HEK293T (cell line): Measurements from ENCODE around the gene CLDN19.

ENCODE experiments used
- ARNT ChIP-seq: fragments of 450-650 bp; IDR thresholded peaks from 2 replicates; pipeline ENCODE4 v1.6.1; 2017; ENCODE audit warnings: mild to moderate bottlenecking
- BHLHE40 ChIP-seq: fragments of 450-650 bp; IDR thresholded peaks from 2 replicates; pipeline ENCODE4 v1.6.1; 2016; ENCODE audit warnings: mild to moderate bottlenecking, moderate library complexity, borderline replicate concordance
- FOXA1 ChIP-seq: fragments of 450-650 bp; IDR thresholded peaks from 2 replicates; pipeline ENCODE4 v1.6.1; 2016; ENCODE audit warnings: mild to moderate bottlenecking
- FOXK2 ChIP-seq: fragments of 450-650 bp; IDR thresholded peaks from 2 replicates; pipeline ENCODE4 v1.6.1; 2016; ENCODE audit warnings: mild to moderate bottlenecking
- FOXM1 ChIP-seq: fragments of 450-650 bp; IDR thresholded peaks from 2 replicates; pipeline ENCODE4 v1.6.1; 2017; ENCODE audit warnings: mild to moderate bottlenecking, borderline replicate concordance
- HDGF ChIP-seq: fragments of 450-650 bp; IDR thresholded peaks from 2 replicates; pipeline ENCODE4 v1.6.1; 2017; ENCODE audit warnings: antibody characterized with exemption, borderline replicate concordance
- SP1 ChIP-seq: fragments of 450-650 bp; IDR thresholded peaks from 2 replicates; pipeline ENCODE4 v1.6.1; 2017
- SUZ12 ChIP-seq: fragments of 450-650 bp; IDR thresholded peaks from 2 replicates; pipeline ENCODE4 v1.6.1; 2016; ENCODE audit warnings: mild to moderate bottlenecking
- TARDBP ChIP-seq: fragments of 450-650 bp; IDR thresholded peaks from 2 replicates; pipeline ENCODE4 v1.6.1; 2016
- ZNF384 ChIP-seq: fragments of 450-650 bp; IDR thresholded peaks from 2 replicates; pipeline ENCODE4 v1.6.1; 2016

DNA sequence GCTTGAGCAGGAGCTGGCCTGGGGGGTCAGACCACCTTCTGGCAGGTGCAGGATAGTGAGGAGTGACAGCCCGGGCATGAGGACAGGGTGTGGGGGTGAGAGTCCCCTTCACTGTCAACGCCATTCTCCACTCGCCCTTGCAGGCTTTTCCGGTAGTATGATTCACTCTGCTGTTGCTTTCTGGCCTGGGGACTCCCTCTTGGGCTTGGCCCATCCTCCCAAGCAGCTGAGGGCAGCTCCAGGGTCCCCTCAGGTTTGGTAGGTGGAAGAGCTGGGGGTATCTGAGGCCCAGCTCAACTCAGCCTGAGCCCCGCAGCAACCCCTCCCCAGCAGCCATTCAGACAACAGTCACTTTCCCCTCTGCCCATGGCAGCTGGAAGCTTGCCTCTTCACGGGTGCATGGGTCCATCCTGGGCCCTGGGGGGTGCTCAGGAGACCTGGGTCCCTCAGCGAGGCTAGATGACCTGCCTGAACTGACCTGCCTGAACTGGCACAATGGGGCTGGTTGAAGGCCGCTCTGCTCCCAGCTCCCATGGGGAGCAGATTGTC lies 1.3 kb downstream of the CLDN19 start:
- TF ChIP-seq ZNF384 (no peak), FOXM1 (no peak), TARDBP (no peak), BHLHE40 (no peak), SP1 (no peak), HDGF (no peak), FOXA1 (no peak), FOXK2 (no peak), SUZ12 (no peak), ARNT (no peak)
